GM23248 (cell line): ENCODE results near the gene CYP2U1. TPM values are rescaled to one million over a fixed set of nuclear protein-coding genes. Genes with fewer than 3 reads are reported as not detected.

Source experiments
- DNase-seq: peaks from one replicate; pipeline ENCODE4 v3.0.0-alpha.2; 2015
- H2AFZ ChIP-seq: fragments of 200-600 bp; sonication (generic); 2 replicates; pipeline ENCODE4 v1.6.1; 2016; ENCODE audit warnings: antibody characterized with exemption
- H3F3A ChIP-seq: fragments of 200-600 bp; sonication (generic); 2 replicates; pipeline ENCODE4 v1.6.1; 2016; ENCODE audit warnings: mild to moderate bottlenecking, antibody characterized with exemption, mixed run types; ENCODE audit not compliant: insufficient read depth
- H3K27ac ChIP-seq: fragments of 200-600 bp; sonication (generic); 2 replicates; pipeline ENCODE4 v1.5.1; 2016; ENCODE audit warnings: mild to moderate bottlenecking
- H3K27me3 ChIP-seq: fragments of 200-600 bp; sonication (generic); replicated peaks from 2 replicates; pipeline ENCODE4 v1.6.1; 2016; ENCODE audit warnings: mild to moderate bottlenecking; ENCODE audit not compliant: insufficient read depth
- H3K36me3 ChIP-seq: fragments of 200-600 bp; sonication (generic); 2 replicates; pipeline ENCODE4 v1.6.1; 2016; ENCODE audit warnings: low read depth, mild to moderate bottlenecking
- H3K4me1 ChIP-seq: fragments of 200-600 bp; sonication (generic); 2 replicates; pipeline ENCODE4 v1.6.1; 2016; ENCODE audit warnings: mild to moderate bottlenecking; ENCODE audit not compliant: insufficient read depth
- H3K4me2 ChIP-seq: fragments of 200-600 bp; sonication (generic); one replicate; pipeline ENCODE4 v1.6.1; 2016; ENCODE audit warnings: mild to moderate bottlenecking; ENCODE audit not compliant: unreplicated experiment
- H3K4me3 ChIP-seq: fragments of 200-600 bp; sonication (generic); 2 replicates; pipeline ENCODE4 v1.5.1; 2016; ENCODE audit warnings: mild to moderate bottlenecking
- H3K79me2 ChIP-seq: fragments of 200-600 bp; sonication (generic); 2 replicates; pipeline ENCODE4 v1.6.1; 2016; ENCODE audit warnings: mild to moderate bottlenecking; ENCODE audit not compliant: insufficient read depth
- H3K9ac ChIP-seq: fragments of 200-600 bp; sonication (generic); 2 replicates; pipeline ENCODE4 v1.6.1; 2016; ENCODE audit warnings: mild to moderate bottlenecking
- H3K9me2 ChIP-seq: fragments of 200-600 bp; sonication (generic); 2 replicates; pipeline ENCODE4 v1.6.1; 2016; ENCODE audit warnings: mixed run types, mild to moderate bottlenecking, moderate library complexity; ENCODE audit not compliant: insufficient read depth
- H3K9me3 ChIP-seq: fragments of 200-600 bp; sonication (generic); one replicate; pipeline ENCODE4 v1.6.1; 2017; ENCODE audit warnings: low read depth
- H4K20me1 ChIP-seq: fragments of 200-600 bp; sonication (generic); 2 replicates; pipeline ENCODE4 v1.6.0; 2016; ENCODE audit not compliant: insufficient read depth
- EZH2 ChIP-seq: fragments of 200-600 bp; sonication (generic); IDR thresholded peaks from 2 replicates; pipeline ENCODE4 v1.6.1; 2018; ENCODE audit warnings: antibody characterized with exemption, mild to moderate bottlenecking; ENCODE audit not compliant: insufficient read depth, poor library complexity, severe bottlenecking
- EZH2phosphoT487 ChIP-seq: fragments of 200-600 bp; sonication (generic); IDR thresholded peaks from 2 replicates; pipeline ENCODE4 v1.6.1; 2018; ENCODE audit warnings: antibody characterized with exemption, moderate library complexity, mild to moderate bottlenecking, low read depth; ENCODE audit not compliant: insufficient read depth
- WGBS, 2 experiments: methylation state at CpG; one replicate each; pipeline ENCODE4 v1.1.6; 2015 to 2017; ENCODE audit warnings: low lambda C conversion rate in 2 of 2, low coverage in 1 of 2; ENCODE audit errors: missing lambda C conversion rate in 2 of 2; 5-methylcytosine and 5-hydroxymethylcytosine counted together
- in situ Hi-C: fragments of 300-500 bp; cut with MboI; formaldehyde crosslinking; loops from 2 replicates; pipeline ENCODE4 v1.15.0; 2020
- polyA plus RNA-seq: library from polyadenylated mRNA; unstranded; fragments of >200 nt; fragmentation: Nextera tagmentation; extraction: Ambion mirVana; gene quantifications from 2 replicates; pipeline ENCODE4 v1.2.1, GENCODE V29; 2016
- total RNA-seq: library from RNA; depleted of rRNA; stranded (reverse); fragments of >200 nt; shearing (Covaris generic); gene quantifications from 2 replicates; pipeline ENCODE4 v1.2.3, GENCODE V29; 2014

CYP2U1 gene
- total and polyA plus RNA-seq, 2 experiments from 2014 or later, result 7.1 to 8.6 TPM

- H3K9me3 ChIP-seq, result no peaks in the 10 kb centered on the region
- H3K36me3 ChIP-seq, result no peaks in the 10 kb centered on the region
- H3K4me1 ChIP-seq, result peaks cover 5% of the 10 kb centered on the region; the same call in 1 of the 2 replicates
- no peaks in the 10 kb centered on the region for H4K20me1 ChIP-seq
- in situ Hi-C loops, result no loop called here
- H3K27ac ChIP-seq, result peak overlapping the region; percentile 36; the same call in 1 of the 2 replicates
- H3K4me2 ChIP-seq, result peak overlapping the region; percentile 93
- no peaks in the 10 kb centered on the region for H3K79me2 ChIP-seq
- peak overlapping the region; percentile 72 for H3K9ac ChIP-seq
- H2AFZ ChIP-seq, result peak overlapping the region; percentile 89
- WGBS, 2 experiments, result 5 to 6% methylated on average over 43 to 45 of the region's 45 CpGs
- H3F3A ChIP-seq, result peaks cover 14% of the 10 kb centered on the region; the same call in 1 of the 2 replicates
- H3K27me3 ChIP-seq, result no peaks in the 10 kb centered on the region
- no peak for TF ChIP-seq EZH2phosphoT487
- TF ChIP-seq EZH2, result no peak
- no peak for DNase-seq
- H3K4me3 ChIP-seq, result peak overlapping the region; percentile 78
- no peaks in the 10 kb centered on the region for H3K9me2 ChIP-seq
Observed at GRCh38 chr4:107931775-107932321, 499 bp downstream of the CYP2U1 start.

GRCh38 chr4:107935246-107935645 is 3.9 kb downstream of the CYP2U1 start:
- no peak overlapping the region for H3K9ac ChIP-seq
- H3K4me1 ChIP-seq, result peaks cover 5% of the 10 kb centered on the region; the same call in 1 of the 2 replicates
- H3K4me3 ChIP-seq, result no peak overlapping the region
- no peaks in the 10 kb centered on the region for H4K20me1 ChIP-seq
- H3K27me3 ChIP-seq, result no peaks in the 10 kb centered on the region
- no peaks in the 10 kb centered on the region for H3K9me2 ChIP-seq
- no peaks in the 10 kb centered on the region for H3K79me2 ChIP-seq
- peaks cover 9% of the 10 kb centered on the region; the same call in 1 of the 2 replicates for H3F3A ChIP-seq
- no peak for TF ChIP-seq EZH2
- no peak for TF ChIP-seq EZH2phosphoT487
- no peaks in the 10 kb centered on the region for H3K36me3 ChIP-seq
- H2AFZ ChIP-seq, result no peak overlapping the region
- H3K9me3 ChIP-seq, result no peaks in the 10 kb centered on the region
- DNase-seq, result no peak
- in situ Hi-C loops, result no loop called here
- no peak overlapping the region for H3K4me2 ChIP-seq
- no peak overlapping the region for H3K27ac ChIP-seq

DNA sequence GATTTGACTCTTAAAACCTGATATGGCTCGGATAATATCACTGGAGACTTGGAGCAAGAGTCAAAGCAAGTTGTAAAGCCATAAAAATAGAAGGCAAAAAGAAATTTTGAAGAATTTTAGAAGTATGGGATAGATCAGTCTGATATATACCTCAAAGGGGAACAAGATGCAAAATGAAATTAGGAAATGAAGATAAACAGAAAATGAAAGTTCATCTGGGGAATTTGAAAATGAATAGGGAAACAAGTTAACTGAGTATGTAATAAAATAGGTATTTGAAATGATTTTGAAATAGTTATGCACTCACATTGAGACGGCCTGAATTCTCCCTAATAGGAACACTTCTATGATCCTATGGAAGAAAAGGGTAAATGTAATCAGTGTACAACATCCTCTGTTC is 5.7 kb downstream of the CYP2U1 start:
- Histone ChIP-seq H3K4me1 (peaks cover 3% of the 10 kb centered on the region; the same call in 1 of the 2 replicates), H3K79me2 (no peaks in the 10 kb centered on the region), H4K20me1 (no peaks in the 10 kb centered on the region), H3K9me3 (no peaks in the 10 kb centered on the region), H3K4me3 (no peak overlapping the region), H3K27me3 (no peaks in the 10 kb centered on the region), H3K27ac (no peak overlapping the region), H3K9ac (no peak overlapping the region), H3K9me2 (no peaks in the 10 kb centered on the region), H3K36me3 (no peaks in the 10 kb centered on the region), H3F3A (no peaks in the 10 kb centered on the region), H3K4me2 (no peak overlapping the region), H2AFZ (no peak overlapping the region)
- no peak for DNase-seq
- 87 to 92% methylated on average over 2 of the region's 2 CpGs for WGBS, 2 experiments
- in situ Hi-C loops, result no loop called here
- TF ChIP-seq EZH2phosphoT487 (no peak), EZH2 (no peak)

- peak; percentile 44 for DNase-seq
- Histone ChIP-seq H3K9ac (no peak overlapping the region), H3K79me2 (no peaks in the 10 kb centered on the region), H3K9me3 (no peaks in the 10 kb centered on the region), H3K4me2 (no peak overlapping the region), H3F3A (no peaks in the 10 kb centered on the region), H3K9me2 (no peaks in the 10 kb centered on the region), H4K20me1 (no peaks in the 10 kb centered on the region), H3K27ac (no peak overlapping the region), H3K4me1 (no peaks in the 10 kb centered on the region), H3K27me3 (no peaks in the 10 kb centered on the region), H2AFZ (no peak overlapping the region), H3K4me3 (no peak overlapping the region), H3K36me3 (no peaks in the 10 kb centered on the region)
- 92 to 97% methylated on average over 1 of the region's 1 CpG for WGBS, 2 experiments
- no peak for TF ChIP-seq EZH2
- TF ChIP-seq EZH2phosphoT487, result no peak
- in situ Hi-C loops, result no loop called here
Observed at GRCh38 chr4:107939307-107939706, 8.0 kb downstream of the CYP2U1 start.

GRCh38 chr4:107945809-107946208 is 14.5 kb downstream of the CYP2U1 start:
- Histone ChIP-seq H3K79me2 (no peaks in the 10 kb centered on the region), H3K9me3 (no peaks in the 10 kb centered on the region), H3F3A (peaks cover 9% of the 10 kb centered on the region), H4K20me1 (no peaks in the 10 kb centered on the region), H3K27ac (no peak overlapping the region), H3K9me2 (no peaks in the 10 kb centered on the region), H3K4me1 (peaks cover 9% of the 10 kb centered on the region), H2AFZ (no peak overlapping the region), H3K4me2 (no peak overlapping the region), H3K36me3 (no peaks in the 10 kb centered on the region), H3K27me3 (no peaks in the 10 kb centered on the region), H3K9ac (no peak overlapping the region), H3K4me3 (no peak overlapping the region)
- 94 to 97% methylated on average over 3 of the region's 3 CpGs for WGBS, 2 experiments
- in situ Hi-C loops, result no loop called here
- no peak for TF ChIP-seq EZH2
- TF ChIP-seq EZH2phosphoT487, result no peak
- no peak for DNase-seq
